Panc1 (cell line): Measurements from ENCODE around the gene DLGAP1. TPM values are rescaled to one million over a fixed set of nuclear protein-coding genes. Genes with fewer than 3 reads are reported as not detected.

ENCODE experiments used
- ATAC-seq: fragments of 200-7000 bp; cut with Tn5 transposase; 2 replicates; pipeline ENCODE4 v1.9.1; 2020; ENCODE audit warnings: mild to moderate bottlenecking, moderate library complexity
- BruUV-seq: library from RNA; stranded (reverse); fragments of 400-500 nt; replicated peaks from 2 replicates; lab custom pipeline; 2021; lab: Mats Ljungman, UMichigan
- CTCF ChIA-PET: fragments of 300-600 bp; sonication (Branson Sonifier 250); formaldehyde crosslinking; loops from one replicate; lab custom pipeline; 2022; ENCODE audit warnings: antibody characterized with exemption; lab: Charles Lee
- POLR2A ChIA-PET: fragments of 300-600 bp; sonication (Branson Sonifier 250); formaldehyde crosslinking; loops from one replicate; lab custom pipeline; 2022; ENCODE audit warnings: antibody characterized with exemption; lab: Charles Lee
- DNase-seq: peaks from one replicate; pipeline ENCODE4 v3.0.0-alpha.2; 2010; ENCODE audit warnings: low read depth, low spot score
- H3K27ac ChIP-seq: 2 replicates; pipeline ENCODE4 v1.5.1; 2011; ENCODE audit warnings: mild to moderate bottlenecking, low read length, inconsistent platforms
- H3K27me3 ChIP-seq: fragments of 200-500 bp; sonication (Bioruptor generic); 2 replicates; pipeline ENCODE4 v1.6.0; 2014; ENCODE audit warnings: low read length, inconsistent platforms; ENCODE audit not compliant: control insufficient read depth, insufficient read depth
- H3K36me3 ChIP-seq: fragments of 200-500 bp; sonication (Bioruptor generic); 2 replicates; pipeline ENCODE4 v1.5.1; 2014; ENCODE audit warnings: inconsistent platforms, mild to moderate bottlenecking, low read length, moderate library complexity; ENCODE audit not compliant: control insufficient read depth, insufficient read depth
- H3K4me1 ChIP-seq: 2 replicates; pipeline ENCODE4 v1.5.1; 2011; ENCODE audit warnings: inconsistent platforms, mild to moderate bottlenecking, low read length, moderate library complexity; ENCODE audit not compliant: control insufficient read depth, insufficient read depth
- H3K4me3 ChIP-seq, 2 experiments: 2 replicates each; pipeline ENCODE4 v1.5.1; 2011 to 2012; ENCODE audit warnings: low read depth in 2 of 2, low read length in 2 of 2, mild to moderate bottlenecking in 2 of 2, inconsistent platforms in 1 of 2, moderate library complexity in 1 of 2
- H3K9me3 ChIP-seq: fragments of 200-500 bp; sonication (Bioruptor generic); 2 replicates; pipeline ENCODE4 v1.5.1; 2014; ENCODE audit warnings: low read depth, mild to moderate bottlenecking, inconsistent platforms, low read length, moderate library complexity; ENCODE audit not compliant: control insufficient read depth, insufficient read depth
- POLR2AphosphoS5 ChIP-seq: IDR thresholded peaks from 2 replicates; pipeline ENCODE4 v1.6.1; 2012; ENCODE audit warnings: mild to moderate bottlenecking, low read depth, low read length, moderate library complexity
- SIN3A ChIP-seq: IDR thresholded peaks from 2 replicates; pipeline ENCODE4 v1.6.1; 2012; ENCODE audit warnings: low read depth, mild to moderate bottlenecking, low read length, moderate library complexity, borderline replicate concordance; ENCODE audit not compliant: insufficient read depth
- TCF7L2 ChIP-seq: IDR thresholded peaks from 2 replicates; pipeline ENCODE4 v1.6.1; 2011; ENCODE audit warnings: mild to moderate bottlenecking, low read depth, low read length, inconsistent platforms
- in situ Hi-C: cut with HindIII; loops from 2 replicates; pipeline ENCODE4 v1.10.0; 2016; ENCODE audit warnings: low sequenced_read_pairs, low pct_unique_long_range_greater_than_20kb
- intact Hi-C: fragments of 100-400 bp; cut with micrococcal nuclease; formaldehyde crosslinking; loops from one replicate; pipeline ENCODE4 v1.10.0; 2022; ENCODE audit not compliant: unreplicated experiment
- total RNA-seq: library from RNA; stranded (reverse); gene quantifications from one replicate; pipeline ENCODE4 v1.2.1, GENCODE V29; 2021; ENCODE audit not compliant: unreplicated experiment
- TF ChIP-seq, protein P1 (sequence below), 2 experiments: IDR thresholded peaks; 2 replicates each; pipeline ENCODE4 v1.6.1; 2011 to 2012; ENCODE audit warnings: low read depth in 2 of 2, control low read depth in 1 of 2, low read length in 1 of 2, mild to moderate bottlenecking in 1 of 2, moderate library complexity in 1 of 2; ENCODE audit not compliant: insufficient read depth in 1 of 2
- TF ChIP-seq, protein P2 (sequence below): fragments of 450-650 bp; IDR thresholded peaks from 2 replicates; pipeline ENCODE4 v1.5.1; 2017; ENCODE audit warnings: mild to moderate bottlenecking

The DLGAP1 gene
- total RNA-seq, 1 experiment from 2014 or later = 1.8 TPM

DNA sequence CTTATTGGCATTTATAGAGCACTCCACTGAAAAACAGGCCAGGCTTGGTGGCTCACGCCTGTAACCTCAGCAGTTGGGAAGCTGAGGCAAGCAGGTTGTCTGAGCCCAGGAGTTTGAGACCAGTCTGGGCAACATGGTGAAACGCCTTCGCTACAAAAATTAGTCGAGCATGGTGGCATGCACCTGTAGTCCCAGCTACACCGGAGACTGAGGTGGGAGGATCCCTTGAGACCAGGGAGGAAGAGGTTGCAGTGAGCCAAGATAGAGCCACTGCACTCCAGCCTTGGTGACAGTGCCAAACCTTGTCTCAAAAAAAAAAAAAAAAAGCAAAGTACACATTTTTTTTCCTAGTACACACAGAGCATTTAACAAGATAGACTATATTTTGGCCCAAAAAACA is 909.0 kb downstream of the DLGAP1 start:
- no peak for ATAC-seq
- Histone ChIP-seq H3K27me3 (no peaks in the 10 kb centered on the region), H3K36me3 (no peaks in the 10 kb centered on the region), H3K4me3 (no peak overlapping the region), H3K9me3 (no peaks in the 10 kb centered on the region), H3K4me1 (peaks cover 9% of the 10 kb centered on the region; the same call in 1 of the 2 replicates), H3K27ac (no peak overlapping the region)
- DNase-seq = no peak
- TF ChIP-seq TCF7L2 (no peak), SIN3A (no peak)
- TF ChIP-seq, protein P1, sequence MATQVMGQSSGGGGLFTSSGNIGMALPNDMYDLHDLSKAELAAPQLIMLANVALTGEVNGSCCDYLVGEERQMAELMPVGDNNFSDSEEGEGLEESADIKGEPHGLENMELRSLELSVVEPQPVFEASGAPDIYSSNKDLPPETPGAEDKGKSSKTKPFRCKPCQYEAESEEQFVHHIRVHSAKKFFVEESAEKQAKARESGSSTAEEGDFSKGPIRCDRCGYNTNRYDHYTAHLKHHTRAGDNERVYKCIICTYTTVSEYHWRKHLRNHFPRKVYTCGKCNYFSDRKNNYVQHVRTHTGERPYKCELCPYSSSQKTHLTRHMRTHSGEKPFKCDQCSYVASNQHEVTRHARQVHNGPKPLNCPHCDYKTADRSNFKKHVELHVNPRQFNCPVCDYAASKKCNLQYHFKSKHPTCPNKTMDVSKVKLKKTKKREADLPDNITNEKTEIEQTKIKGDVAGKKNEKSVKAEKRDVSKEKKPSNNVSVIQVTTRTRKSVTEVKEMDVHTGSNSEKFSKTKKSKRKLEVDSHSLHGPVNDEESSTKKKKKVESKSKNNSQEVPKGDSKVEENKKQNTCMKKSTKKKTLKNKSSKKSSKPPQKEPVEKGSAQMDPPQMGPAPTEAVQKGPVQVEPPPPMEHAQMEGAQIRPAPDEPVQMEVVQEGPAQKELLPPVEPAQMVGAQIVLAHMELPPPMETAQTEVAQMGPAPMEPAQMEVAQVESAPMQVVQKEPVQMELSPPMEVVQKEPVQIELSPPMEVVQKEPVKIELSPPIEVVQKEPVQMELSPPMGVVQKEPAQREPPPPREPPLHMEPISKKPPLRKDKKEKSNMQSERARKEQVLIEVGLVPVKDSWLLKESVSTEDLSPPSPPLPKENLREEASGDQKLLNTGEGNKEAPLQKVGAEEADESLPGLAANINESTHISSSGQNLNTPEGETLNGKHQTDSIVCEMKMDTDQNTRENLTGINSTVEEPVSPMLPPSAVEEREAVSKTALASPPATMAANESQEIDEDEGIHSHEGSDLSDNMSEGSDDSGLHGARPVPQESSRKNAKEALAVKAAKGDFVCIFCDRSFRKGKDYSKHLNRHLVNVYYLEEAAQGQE (IDR thresholded peaks at IDR 0.05; ENCODE audit: insufficient read depth in 1 of 2, low read depth in 2 of 2, low read length in 1 of 2) = no peak
- ChIA-PET POLR2A (no interaction called here), CTCF (no interaction called here)
- BruUV-seq = no TSS peak
- in situ Hi-C loops (no loop called here), intact Hi-C loops (no loop called here)

DNA sequence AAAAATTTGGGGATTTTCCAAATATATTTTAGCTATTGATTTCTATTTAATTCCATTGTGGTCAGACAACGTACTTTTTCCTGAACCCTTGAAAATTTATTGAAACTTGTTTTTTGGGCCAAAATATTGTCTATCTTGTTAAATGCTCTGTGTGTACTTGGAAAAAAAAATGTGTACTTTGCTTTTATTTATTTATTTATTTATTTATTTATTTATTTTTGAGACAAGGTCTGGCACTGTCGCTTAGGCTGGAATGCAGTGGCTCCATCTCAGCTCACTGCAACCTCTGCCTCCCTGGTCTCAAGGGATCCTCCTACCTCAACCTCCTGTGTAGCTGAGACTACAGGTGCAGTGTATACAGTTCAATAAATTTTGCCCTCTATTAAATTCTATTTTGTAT is 910.6 kb downstream of the DLGAP1 start:
- no TSS peak for BruUV-seq
- Histone ChIP-seq H3K4me3 (no peak overlapping the region), H3K4me1 (peaks cover 11% of the 10 kb centered on the region; the same call in 1 of the 2 replicates), H3K27ac (no peak overlapping the region), H3K9me3 (no peaks in the 10 kb centered on the region), H3K27me3 (no peaks in the 10 kb centered on the region), H3K36me3 (no peaks in the 10 kb centered on the region)
- intact Hi-C loops (no loop called here), in situ Hi-C loops (no loop called here)
- DNase-seq = no peak
- POLR2A ChIA-PET = no interaction called here
- CTCF ChIA-PET = no interaction called here
- no peak for TF ChIP-seq SIN3A
- TF ChIP-seq, protein P1 (IDR thresholded peaks at IDR 0.05; ENCODE audit: insufficient read depth in 1 of 2, low read depth in 2 of 2, low read length in 1 of 2) = no peak
- no peak for TF ChIP-seq TCF7L2
- TF ChIP-seq POLR2AphosphoS5 = no peak
- TF ChIP-seq, protein P2, sequence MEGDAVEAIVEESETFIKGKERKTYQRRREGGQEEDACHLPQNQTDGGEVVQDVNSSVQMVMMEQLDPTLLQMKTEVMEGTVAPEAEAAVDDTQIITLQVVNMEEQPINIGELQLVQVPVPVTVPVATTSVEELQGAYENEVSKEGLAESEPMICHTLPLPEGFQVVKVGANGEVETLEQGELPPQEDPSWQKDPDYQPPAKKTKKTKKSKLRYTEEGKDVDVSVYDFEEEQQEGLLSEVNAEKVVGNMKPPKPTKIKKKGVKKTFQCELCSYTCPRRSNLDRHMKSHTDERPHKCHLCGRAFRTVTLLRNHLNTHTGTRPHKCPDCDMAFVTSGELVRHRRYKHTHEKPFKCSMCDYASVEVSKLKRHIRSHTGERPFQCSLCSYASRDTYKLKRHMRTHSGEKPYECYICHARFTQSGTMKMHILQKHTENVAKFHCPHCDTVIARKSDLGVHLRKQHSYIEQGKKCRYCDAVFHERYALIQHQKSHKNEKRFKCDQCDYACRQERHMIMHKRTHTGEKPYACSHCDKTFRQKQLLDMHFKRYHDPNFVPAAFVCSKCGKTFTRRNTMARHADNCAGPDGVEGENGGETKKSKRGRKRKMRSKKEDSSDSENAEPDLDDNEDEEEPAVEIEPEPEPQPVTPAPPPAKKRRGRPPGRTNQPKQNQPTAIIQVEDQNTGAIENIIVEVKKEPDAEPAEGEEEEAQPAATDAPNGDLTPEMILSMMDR = no peak
- ATAC-seq = no peak
